AG10803 (cell line): ENCODE data around the gene UMAD1.
A peak's percentile ranks its signal among the peaks of the same experiment; 100 is the strongest.

Source experiments
- DNase-seq: peaks from one replicate; pipeline ENCODE4 v3.0.0; 2010; ENCODE audit warnings: low read depth
- H3K4me3 ChIP-seq: 2 replicates; pipeline ENCODE4 v1.5.1; 2011; ENCODE audit warnings: mild to moderate bottlenecking, low read length, control low read depth
- CTCF ChIP-seq: conservative IDR thresholded peaks from 2 replicates; pipeline ENCODE4 v1.5.1; 2011; ENCODE audit warnings: mild to moderate bottlenecking, low read length, control low read depth, inconsistent platforms

UMAD1 gene

DNA sequence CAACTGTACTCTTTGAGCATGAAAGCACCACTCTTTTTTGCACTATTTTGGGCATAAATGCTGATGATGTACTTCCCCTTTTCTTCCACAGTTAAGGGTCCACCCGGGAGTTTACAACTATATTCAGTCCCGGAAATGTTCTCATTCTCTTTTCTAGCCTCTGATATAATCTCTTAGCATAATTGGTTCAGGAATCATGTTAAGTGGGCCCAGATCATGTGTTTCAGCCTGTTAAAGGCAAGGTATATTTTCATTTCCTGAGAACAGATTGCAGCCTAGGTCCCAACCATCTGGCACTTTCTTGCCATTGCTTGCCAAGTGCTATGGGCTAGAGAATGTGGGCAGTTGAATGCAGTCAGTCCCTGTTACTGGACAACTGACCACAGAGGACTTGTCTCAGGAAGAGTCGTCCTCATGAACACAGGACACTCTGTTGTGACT is 216.6 kb downstream of the UMAD1 start:
- no peak for TF ChIP-seq CTCF
- no peak for DNase-seq
- no peak overlapping the region for H3K4me3 ChIP-seq

GRCh38 chr7:7858559-7858958 is 218.0 kb downstream of the UMAD1 start:
- DNase-seq, result no peak

DNA sequence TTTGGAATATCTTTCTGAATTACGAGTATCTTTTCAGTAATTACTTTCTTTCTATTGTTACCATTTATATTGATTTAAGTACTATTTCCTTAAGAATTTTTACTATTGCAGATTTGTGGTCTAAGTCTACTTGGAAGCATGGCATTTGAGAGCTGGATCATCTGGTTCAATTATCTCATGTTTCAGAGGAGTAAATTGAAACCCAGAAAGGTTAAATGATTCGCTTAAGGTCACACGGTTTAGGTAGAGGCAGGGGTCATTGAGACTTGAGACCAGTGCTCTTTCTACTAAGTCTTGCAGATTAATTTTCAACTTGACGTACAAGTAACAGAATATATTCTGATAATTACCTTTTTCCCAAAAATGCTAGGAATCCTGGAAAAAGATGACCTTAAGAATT is 218.9 kb downstream of the UMAD1 start:
- no peak for DNase-seq
- TF ChIP-seq CTCF, result no peak
- no peak overlapping the region for H3K4me3 ChIP-seq

More at GRCh38 chr7:7858559-7858958, 218.0 kb downstream of the UMAD1 start:
- no peak overlapping the region for H3K4me3 ChIP-seq
- TF ChIP-seq CTCF, result no peak

DNA sequence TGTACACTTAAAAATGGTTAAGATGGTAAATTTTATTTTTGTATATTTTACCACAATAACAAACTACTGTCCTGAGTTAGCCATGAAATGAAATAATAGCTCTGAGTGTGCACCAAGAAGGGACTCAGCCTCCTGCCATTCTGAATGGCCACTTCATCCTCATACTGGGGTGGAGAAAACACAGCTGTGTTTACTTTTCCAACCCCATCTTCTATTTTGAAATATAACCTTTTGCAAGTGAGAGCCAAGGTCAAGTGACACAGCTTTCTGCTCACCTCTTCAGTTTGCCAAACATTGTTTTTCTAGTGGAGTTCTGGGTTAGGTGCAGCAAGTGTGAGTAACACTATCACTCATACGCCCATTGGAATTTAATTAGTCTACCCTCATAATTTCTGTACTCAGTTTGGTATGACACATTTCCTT is 220.7 kb downstream of the UMAD1 start:
- no peak for TF ChIP-seq CTCF
- peak; percentile 38 for DNase-seq
- H3K4me3 ChIP-seq, result no peak overlapping the region

- no peak for TF ChIP-seq CTCF
- H3K4me3 ChIP-seq, result no peak overlapping the region
- no peak for DNase-seq
Observed at GRCh38 chr7:7862393-7862792, 221.8 kb downstream of the UMAD1 start.

GRCh38 chr7:7867846-7868571 is 227.5 kb downstream of the UMAD1 start:
- no peak for TF ChIP-seq CTCF
- DNase-seq, result no peak
- no peak overlapping the region for H3K4me3 ChIP-seq

DNA sequence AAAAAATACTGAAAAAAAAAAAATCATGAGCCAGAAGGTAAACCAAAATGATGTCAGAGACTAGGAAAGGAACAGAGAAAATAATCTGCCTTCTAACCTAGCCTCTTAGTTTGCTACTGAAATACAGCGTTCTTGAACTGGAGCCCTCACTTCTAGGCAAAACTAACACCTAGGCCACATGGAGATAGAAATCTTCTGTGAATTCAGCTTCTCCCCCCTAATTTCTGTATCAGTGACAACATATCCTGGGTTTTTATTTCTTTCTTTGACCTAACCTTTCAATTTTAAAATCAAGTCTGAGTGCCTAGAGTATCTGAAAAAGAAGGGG is 228.0 kb downstream of the UMAD1 start:
- TF ChIP-seq CTCF, result no peak
- no peak for DNase-seq

More for the DNA sequence above, 228.0 kb downstream of the UMAD1 start:
- no peak overlapping the region for H3K4me3 ChIP-seq
